H1 (cell line): Measurements from ENCODE around the gene OR1S1.

ENCODE experiments used
- BRCA1 ChIP-seq: IDR thresholded peaks from 2 replicates; pipeline ENCODE4 v1.6.1; 2012; ENCODE audit warnings: low read depth, low read length, improper control_type of control experiment
- EP300 ChIP-seq, 2 experiments: IDR thresholded peaks; 1 replicate in 1 of 2; 2 replicates in 1 of 2; pipeline ENCODE4 v1.6.1; 2011 to 2012; ENCODE audit warnings: low read depth in 2 of 2, low read length in 2 of 2, mild to moderate bottlenecking in 2 of 2, borderline replicate concordance in 1 of 2, inconsistent platforms in 1 of 2, moderate library complexity in 1 of 2
- GTF2F1 ChIP-seq: IDR thresholded peaks from 2 replicates; pipeline ENCODE4 v1.6.1; 2012; ENCODE audit warnings: low read depth, low read length, improper control_type of control experiment, borderline replicate concordance
- MAFK ChIP-seq: IDR thresholded peaks from 2 replicates; pipeline ENCODE4 v1.6.1; 2012; ENCODE audit warnings: low read depth, mild to moderate bottlenecking, improper control_type of control experiment, low read length
- POLR2A ChIP-seq, 2 experiments: IDR thresholded peaks; 1 replicate in 1 of 2; 2 replicates in 1 of 2; pipeline ENCODE4 v1.6.1; 2011; ENCODE audit warnings: low read depth in 2 of 2, low read length in 2 of 2, mild to moderate bottlenecking in 2 of 2; ENCODE audit errors: control extremely low read depth in 1 of 2
- POLR2AphosphoS5 ChIP-seq: IDR thresholded peaks from 2 replicates; pipeline ENCODE4 v1.6.1; 2011; ENCODE audit warnings: low read depth, low read length
- RAD21 ChIP-seq, 2 experiments: IDR thresholded peaks in 1 of 2; conservative IDR thresholded peaks in 1 of 2; 2 replicates each; pipeline ENCODE4 v1.6.1; 2011; ENCODE audit warnings: low read depth in 2 of 2, low read length in 2 of 2, improper control_type of control experiment in 1 of 2, inconsistent platforms in 1 of 2, mild to moderate bottlenecking in 1 of 2, moderate library complexity in 1 of 2
- RBBP5 ChIP-seq: IDR thresholded peaks from 2 replicates; pipeline ENCODE4 v1.7.1; 2012; ENCODE audit warnings: low read depth, mild to moderate bottlenecking, inconsistent platforms, low read length, moderate library complexity, borderline replicate concordance
- TAF1 ChIP-seq: IDR thresholded peaks from 2 replicates; pipeline ENCODE4 v1.6.1; 2011; ENCODE audit warnings: mild to moderate bottlenecking, low read depth, low read length
- YY1 ChIP-seq: IDR thresholded peaks from 2 replicates; pipeline ENCODE4 v1.6.1; 2011; ENCODE audit warnings: low read depth, mild to moderate bottlenecking, low read length
- TF ChIP-seq, protein P1 (sequence below), 3 experiments: IDR thresholded peaks; 1 replicate in 2 of 3; 2 replicates in 1 of 3; pipeline versions ENCODE4 v1.5.1 to v1.6.1; 2011; ENCODE audit warnings: low read length in 3 of 3, mild to moderate bottlenecking in 3 of 3, inconsistent platforms in 2 of 3, low read depth in 1 of 3, moderate library complexity in 1 of 3; ENCODE audit not compliant: insufficient read depth in 1 of 3; ENCODE audit errors: control extremely low read depth in 1 of 3

- TF ChIP-seq, protein P1, sequence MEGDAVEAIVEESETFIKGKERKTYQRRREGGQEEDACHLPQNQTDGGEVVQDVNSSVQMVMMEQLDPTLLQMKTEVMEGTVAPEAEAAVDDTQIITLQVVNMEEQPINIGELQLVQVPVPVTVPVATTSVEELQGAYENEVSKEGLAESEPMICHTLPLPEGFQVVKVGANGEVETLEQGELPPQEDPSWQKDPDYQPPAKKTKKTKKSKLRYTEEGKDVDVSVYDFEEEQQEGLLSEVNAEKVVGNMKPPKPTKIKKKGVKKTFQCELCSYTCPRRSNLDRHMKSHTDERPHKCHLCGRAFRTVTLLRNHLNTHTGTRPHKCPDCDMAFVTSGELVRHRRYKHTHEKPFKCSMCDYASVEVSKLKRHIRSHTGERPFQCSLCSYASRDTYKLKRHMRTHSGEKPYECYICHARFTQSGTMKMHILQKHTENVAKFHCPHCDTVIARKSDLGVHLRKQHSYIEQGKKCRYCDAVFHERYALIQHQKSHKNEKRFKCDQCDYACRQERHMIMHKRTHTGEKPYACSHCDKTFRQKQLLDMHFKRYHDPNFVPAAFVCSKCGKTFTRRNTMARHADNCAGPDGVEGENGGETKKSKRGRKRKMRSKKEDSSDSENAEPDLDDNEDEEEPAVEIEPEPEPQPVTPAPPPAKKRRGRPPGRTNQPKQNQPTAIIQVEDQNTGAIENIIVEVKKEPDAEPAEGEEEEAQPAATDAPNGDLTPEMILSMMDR (IDR thresholded peaks at IDR 0.05; ENCODE audit: control extremely low read depth in 1 of 3, insufficient read depth in 1 of 3, low read depth in 1 of 3, low read length in 3 of 3) = no peak
- TF ChIP-seq TAF1 (no peak), YY1 (no peak), BRCA1 (no peak), POLR2A (IDR thresholded peaks at IDR 0.05; ENCODE audit: control extremely low read depth in 1 of 2, low read depth in 2 of 2, low read length in 2 of 2) (no peak), POLR2AphosphoS5 (no peak), GTF2F1 (no peak), RAD21 (IDR thresholded peaks at IDR 0.05 in 1 of 2, conservative IDR thresholded peaks at IDR 0.05 in 1 of 2; ENCODE audit: low read depth in 2 of 2, low read length in 2 of 2) (no peak), MAFK (no peak), EP300 (IDR thresholded peaks at IDR 0.05; ENCODE audit: borderline replicate concordance in 1 of 2, low read depth in 2 of 2, low read length in 2 of 2) (no peak), RBBP5 (no peak)
Measured at GRCh38 chr11:58254936-58255335, 42.4 kb downstream of the OR1S1 start.
